HepG2 (cell line): Measurements from ENCODE around the gene ZBED1. TPM values are rescaled to one million over a fixed set of nuclear protein-coding genes. Genes with fewer than 3 reads are reported as not detected.

ENCODE experiments used
- ATAC-seq: fragments of 200-7000 bp; cut with Tn5 transposase; 3 replicates; pipeline ENCODE4 v1.9.1; 2020; ENCODE audit warnings: mild to moderate bottlenecking, moderate library complexity
- BruUV-seq: library from RNA; stranded (reverse); fragments of 400-500 nt; replicated peaks from 2 replicates; lab custom pipeline; 2021; lab: Mats Ljungman, UMichigan
- CTCF ChIA-PET: fragments of 300-600 bp; formaldehyde crosslinking; extraction: SDS; loops from one replicate; lab custom pipeline; 2021; ENCODE audit warnings: low total read pairs, inconsistent platforms, low intra/inter-chr PET ratio; lab: Yijun Ruan, JAX
- POLR2A ChIA-PET: fragments of 350-600 bp; sonication (Branson Sonifier 250); formaldehyde crosslinking; loops from one replicate; lab custom pipeline; 2020; ENCODE audit warnings: antibody characterized with exemption, inconsistent platforms; lab: Yijun Ruan, JAX
- DNase-seq: peaks from one replicate; pipeline ENCODE4 v3.0.0-alpha.2; 2015; ENCODE audit warnings: low spot score
- FAIRE-seq: peaks from 3 replicates; lab custom pipeline; 2011; peaks lifted over from hg19 to GRCh38; lab: Jason Lieb, UNC
- H2AFZ ChIP-seq: one replicate; pipeline ENCODE4 v1.6.1; 2011; ENCODE audit warnings: low read length, inconsistent platforms
- H3K27ac ChIP-seq: fragments of 300-600 bp; 3 replicates; pipeline ENCODE4 v1.8.0; 2011; ENCODE audit warnings: mixed run types, mild to moderate bottlenecking, mixed read lengths, low read length, inconsistent platforms; ENCODE audit not compliant: insufficient read depth; ENCODE audit errors: extremely low read length
- H3K27me3 ChIP-seq, 2 experiments: fragments of 200-600 bp in 1 of 2; 2 replicates in 1 of 2; 3 replicates in 1 of 2; pipeline versions ENCODE4 v1.6.0 to v1.8.0; 2011; ENCODE audit warnings: low read length in 2 of 2, mild to moderate bottlenecking in 2 of 2, moderate library complexity in 2 of 2, inconsistent platforms in 1 of 2; ENCODE audit not compliant: insufficient read depth in 2 of 2, control insufficient read depth in 1 of 2
- H3K36me3 ChIP-seq, 2 experiments: fragments of 200-600 bp in 1 of 2; replicated peaks in 1 of 2; 2 replicates in 1 of 2; 3 replicates in 1 of 2; pipeline versions ENCODE4 v1.5.1 to v1.8.0; 2011; ENCODE audit warnings: low read length in 2 of 2, inconsistent platforms in 1 of 2; ENCODE audit not compliant: insufficient read depth in 2 of 2, control insufficient read depth in 1 of 2
- H3K4me1 ChIP-seq: 2 replicates; pipeline ENCODE4 v1.5.1; 2012; ENCODE audit warnings: low read length, inconsistent platforms; ENCODE audit not compliant: insufficient read depth
- H3K4me2 ChIP-seq: 2 replicates; pipeline ENCODE4 v1.6.0; 2011; ENCODE audit warnings: low read depth, low read length, inconsistent platforms
- H3K4me3 ChIP-seq, 3 experiments: fragments of 200-600 bp in 1 of 3; sonication (generic), shearing (Covaris generic) in 1 of 3; replicated peaks in 1 of 3; 2 replicates each; pipeline ENCODE4 v1.5.1; 2011 to 2016; ENCODE audit warnings: low read length in 3 of 3, inconsistent platforms in 2 of 3, low read depth in 2 of 3, mild to moderate bottlenecking in 2 of 3, control low read depth in 1 of 3, mixed read lengths in 1 of 3; ENCODE audit not compliant: insufficient read depth in 1 of 3
- H3K79me2 ChIP-seq: one replicate; pipeline ENCODE4 v1.6.1; 2011; ENCODE audit warnings: low read length, inconsistent platforms; ENCODE audit not compliant: insufficient read depth
- H3K9ac ChIP-seq: 2 replicates; pipeline ENCODE4 v1.6.0; 2011; ENCODE audit warnings: mild to moderate bottlenecking, low read depth, low read length, inconsistent platforms; ENCODE audit not compliant: insufficient read depth
- H3K9me3 ChIP-seq: 2 replicates; pipeline ENCODE4 v1.5.1; 2012; ENCODE audit warnings: mild to moderate bottlenecking, low read length
- H4K20me1 ChIP-seq: 2 replicates; pipeline ENCODE4 v1.6.0; 2011; ENCODE audit warnings: inconsistent platforms, mild to moderate bottlenecking, low read length, moderate library complexity; ENCODE audit not compliant: insufficient read depth
- AGO2 ChIP-seq: fragments of 200-400 bp; formaldehyde crosslinking; optimal IDR thresholded peaks from 2 replicates; pipeline ENCODE3; 2017; ENCODE audit warnings: mild to moderate bottlenecking, low read depth, low read length, moderate library complexity
- NCOA5 ChIP-seq: sonication (generic); formaldehyde crosslinking; IDR thresholded peaks from 2 replicates; pipeline ENCODE4 v1.4.0; 2020; ENCODE audit warnings: missing genetic modification reagents
- PCBP2 ChIP-seq: fragments of 200-400 bp; formaldehyde crosslinking; optimal IDR thresholded peaks from 2 replicates; pipeline ENCODE3; 2018; ENCODE audit warnings: low read length, low read depth; ENCODE audit not compliant: poor library complexity, severe bottlenecking
- PHF20 ChIP-seq: sonication (generic); formaldehyde crosslinking; IDR thresholded peaks from 2 replicates; pipeline ENCODE4 v1.5.0; 2020; ENCODE audit warnings: mild to moderate bottlenecking, missing genetic modification reagents
- SP4 ChIP-seq: sonication (generic); formaldehyde crosslinking; IDR thresholded peaks from 2 replicates; pipeline ENCODE4 v1.8.1; 2023; ENCODE audit warnings: mild to moderate bottlenecking, missing genetic modification reagents
- YEATS2 ChIP-seq: sonication (generic); formaldehyde crosslinking; IDR thresholded peaks from 2 replicates; pipeline ENCODE4 v1.4.0; 2020; ENCODE audit warnings: missing genetic modification reagents, borderline replicate concordance
- ZBTB37 ChIP-seq: sonication (generic); formaldehyde crosslinking; IDR thresholded peaks from 2 replicates; pipeline ENCODE4 v1.4.0; 2020; ENCODE audit warnings: mild to moderate bottlenecking, missing genetic modification reagents
- ZNF337 ChIP-seq: sonication (generic); formaldehyde crosslinking; IDR thresholded peaks from 2 replicates; pipeline ENCODE4 v1.5.1; 2020; ENCODE audit warnings: missing genetic modification reagents, low read depth, mild to moderate bottlenecking, borderline replicate concordance
- ZNF891 ChIP-seq: sonication (generic); formaldehyde crosslinking; IDR thresholded peaks from 2 replicates; pipeline ENCODE4 v1.5.0; 2020; ENCODE audit warnings: mild to moderate bottlenecking, missing genetic modification reagents
- WGBS: methylation state at CpG from one replicate; pipeline ENCODE4 v1.1.6; 2017; ENCODE audit warnings: low lambda C conversion rate; 5-methylcytosine and 5-hydroxymethylcytosine counted together
- in situ Hi-C: cut with HindIII; loops from 2 replicates; pipeline ENCODE4 v1.10.0; 2017; ENCODE audit warnings: low pct_unique_long_range_greater_than_20kb; ENCODE audit not compliant: extremely low pct_ligation_motif_present
- intact Hi-C: fragments of 100-400 bp; cut with micrococcal nuclease; formaldehyde crosslinking; loops from one replicate; pipeline ENCODE4 v1.10.0; 2022; ENCODE audit not compliant: unreplicated experiment
- polyA plus RNA-seq, 8 experiments: library from polyadenylated mRNA; depleted of rRNA in 3 of 8; stranded (reverse) in 7 of 8; unstranded in 1 of 8; fragments of >200 nt; fragmentation: Illumina TruSeq in 4 of 8; extraction: Trizol in 4 of 8; gene quantifications; 2 replicates each; pipeline versions ENCODE4 v1.2.1 to v1.2.3, GENCODE V29; 2011 to 2016; ENCODE audit warnings: low read depth in 4 of 8, missing spikeins in 1 of 8, mixed read lengths in 1 of 8; ENCODE audit not compliant: insufficient read depth in 1 of 8
- total RNA-seq, 5 experiments: library from RNA; depleted of rRNA; stranded (reverse); fragments of >200 nt; fragmentation: Illumina TruSeq; extraction: Trizol; gene quantifications; 2 replicates each; pipeline ENCODE4 v1.2.3, GENCODE V29; 2016; ENCODE audit warnings: low read depth in 1 of 5

Gene ZBED1
- total and polyA plus RNA-seq, 2 of the 13 experiments (the other 11 are each of a cell fraction or from before 2014, with no cell fraction given): 20.0 to 29.8 TPM

- CTCF ChIA-PET: no interaction called here
- ATAC-seq (no peak), FAIRE-seq (no peak), DNase-seq (no peak)
- no peaks in the 10 kb centered on the region for H3K27me3 ChIP-seq
- BruUV-seq: no TSS peak
- H3K27ac ChIP-seq: no peak overlapping the region
- intact Hi-C loops (no loop called here), in situ Hi-C loops (no loop called here)
- POLR2A ChIA-PET: no interaction called here
- no peak overlapping the region for H3K4me2 ChIP-seq
- no peaks in the 10 kb centered on the region for H3K4me1 ChIP-seq
- peaks cover 15 to 48% of the 10 kb centered on the region in 2 experiments for H3K36me3 ChIP-seq
- H3K9ac ChIP-seq: no peak overlapping the region
- H3K79me2 ChIP-seq: peaks cover 10% of the 10 kb centered on the region
- no peak overlapping the region for H2AFZ ChIP-seq
- TF ChIP-seq AGO2 (peak; percentile 19), YEATS2 (no peak), PCBP2 (peak; percentile 10), PHF20 (CRISPR knock-in tag) (no peak), SP4 (no peak)
- H3K4me3 ChIP-seq: no peak overlapping the region
- H3K9me3 ChIP-seq: no peaks in the 10 kb centered on the region
- 0 out of 2 replicates have a peak, but pooled peaks cover 8% of the 10 kb centered on the region for H4K20me1 ChIP-seq
- WGBS: 91% methylated on average over 25 of the region's 26 CpGs
Observed at GRCh38 chrX:2484721-2485648, 15.8 kb downstream of the ZBED1 start.

- no peak overlapping the region for H3K4me2 ChIP-seq
Observed at GRCh38 chrX:2484256-2484655, 16.5 kb downstream of the ZBED1 start.

More at GRCh38 chrX:2484256-2484655, 16.5 kb downstream of the ZBED1 start:
- no peaks in the 10 kb centered on the region for H3K9me3 ChIP-seq
- peaks cover 17% of the 10 kb centered on the region for H3K79me2 ChIP-seq
- FAIRE-seq: no peak
- H2AFZ ChIP-seq: no peak overlapping the region
- TF ChIP-seq ZBTB37 (CRISPR knock-in tag) (no peak), ZNF337 (no peak), NCOA5 (no peak), ZNF891 (CRISPR knock-in tag) (no peak)
- no peak for DNase-seq
- no peak overlapping the region for H3K9ac ChIP-seq
- intact Hi-C loops (no loop called here), in situ Hi-C loops (no loop called here)
- ChIA-PET CTCF (no interaction called here), POLR2A (no interaction called here)
- H3K27me3 ChIP-seq: no peaks in the 10 kb centered on the region
- no peak overlapping the region for H3K4me3 ChIP-seq
- 0 out of 2 replicates have a peak, but pooled peaks cover 10% of the 10 kb centered on the region for H4K20me1 ChIP-seq
- H3K27ac ChIP-seq: no peak overlapping the region
- peaks cover 9 to 40% of the 10 kb centered on the region in 2 experiments for H3K36me3 ChIP-seq
- no peaks in the 10 kb centered on the region for H3K4me1 ChIP-seq
- WGBS: 95% methylated on average over 12 of the region's 12 CpGs
- no peak for ATAC-seq
- BruUV-seq: no TSS peak
